IPS DF 4.7 (cell line): ENCODE measurements around the gene MYO7A.

ENCODE experiments used
- DNase-seq: peaks from one replicate; pipeline ENCODE4 v3.0.0-alpha.2; 2013; ENCODE audit warnings: low spot score; ENCODE audit errors: extremely low read depth

The MYO7A gene

DNA sequence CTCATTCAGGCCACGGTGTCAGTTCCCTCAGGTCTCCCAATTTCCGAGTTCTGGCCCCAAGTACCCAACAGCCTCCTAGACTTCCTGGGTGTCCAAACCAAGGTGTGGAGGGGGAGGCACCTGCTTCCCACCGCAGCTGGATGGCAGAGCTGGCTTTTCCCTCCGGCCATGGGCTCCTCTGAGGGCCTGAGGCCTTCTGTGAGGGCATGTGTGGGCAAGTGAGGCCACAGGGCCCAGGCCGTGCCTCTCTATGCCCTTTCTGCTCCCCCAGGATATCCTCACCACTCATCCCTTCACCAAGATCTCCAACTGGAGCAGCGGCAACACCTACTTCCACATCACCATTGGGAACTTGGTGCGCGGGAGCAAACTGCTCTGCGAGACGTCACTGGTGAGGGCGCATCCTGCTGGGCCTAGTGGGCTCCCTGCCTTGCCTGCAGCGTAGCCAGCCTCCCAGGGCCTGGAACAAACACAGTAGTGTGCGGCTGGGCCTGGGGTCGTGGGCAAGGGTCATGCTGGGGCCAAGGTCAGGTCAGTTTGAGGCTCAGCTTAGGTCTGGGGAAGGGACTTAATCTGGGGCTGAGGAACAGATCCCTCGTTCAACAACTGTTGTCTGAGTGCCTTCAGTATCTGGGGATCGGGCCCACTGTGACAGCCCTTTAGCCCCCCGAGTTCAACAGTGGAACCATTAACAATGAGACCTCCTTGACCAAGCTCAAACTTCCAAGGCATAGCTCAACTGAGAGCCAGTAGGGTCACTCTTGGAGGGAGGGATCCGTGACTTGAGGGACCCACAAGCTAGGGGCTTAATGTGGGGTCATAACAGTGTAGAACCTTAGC lies 85.8 kb downstream of the MYO7A start:
- DNase-seq = no peak

DNA sequence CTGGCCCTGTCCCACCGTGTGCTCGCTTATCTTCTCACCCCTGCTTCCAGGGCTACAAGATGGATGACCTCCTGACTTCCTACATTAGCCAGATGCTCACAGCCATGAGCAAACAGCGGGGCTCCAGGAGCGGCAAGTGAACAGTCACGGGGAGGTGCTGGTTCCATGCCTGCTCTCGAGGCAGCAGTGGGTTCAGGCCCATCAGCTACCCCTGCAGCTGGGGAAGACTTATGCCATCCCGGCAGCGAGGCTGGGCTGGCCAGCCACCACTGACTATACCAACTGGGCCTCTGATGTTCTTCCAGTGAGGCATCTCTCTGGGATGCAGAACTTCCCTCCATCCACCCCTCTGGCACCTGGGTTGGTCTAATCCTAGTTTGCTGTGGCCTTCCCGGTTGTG lies 86.5 kb downstream of the MYO7A start:
- no peak for DNase-seq

DNA sequence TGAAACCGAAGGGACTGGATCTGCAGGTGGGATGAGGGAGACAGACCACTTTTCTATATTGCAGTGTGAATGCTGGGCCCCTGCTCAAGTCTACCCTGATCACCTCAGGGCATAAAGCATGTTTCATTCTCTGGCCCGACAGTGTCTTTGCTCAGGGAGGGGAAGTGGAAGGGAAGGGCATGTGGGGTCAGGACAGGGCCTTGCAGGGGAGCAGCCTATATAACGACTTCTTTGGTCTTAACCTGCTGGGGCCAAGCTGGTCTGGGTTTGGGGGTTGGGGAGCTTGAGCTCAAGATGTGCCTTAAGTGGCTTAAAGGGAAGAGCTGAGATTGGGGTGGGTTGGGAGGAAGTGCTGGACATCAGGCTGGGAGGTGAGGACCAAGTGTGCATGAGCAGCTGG lies 87.1 kb downstream of the MYO7A start:
- DNase-seq = no peak

DNA sequence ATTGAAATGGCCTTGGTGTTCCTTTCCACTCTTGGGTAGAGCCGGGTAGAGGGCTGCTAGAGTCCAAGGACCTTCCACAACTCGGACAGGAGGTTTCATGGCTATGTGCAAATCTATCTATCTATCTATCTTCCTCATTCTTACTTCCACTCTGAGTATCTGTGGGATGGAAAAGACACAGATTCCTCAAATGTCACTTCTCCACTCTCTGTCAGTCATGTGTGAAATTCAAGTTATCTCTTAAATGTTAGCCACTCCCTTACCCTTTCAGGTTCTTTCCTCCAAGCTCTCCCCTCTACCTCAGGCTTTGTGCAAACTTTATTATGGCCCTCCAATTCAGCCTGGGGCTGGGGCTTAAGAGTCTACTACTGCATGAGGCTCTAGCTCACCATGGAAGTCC lies 89.1 kb downstream of the MYO7A start:
- no peak for DNase-seq

DNA sequence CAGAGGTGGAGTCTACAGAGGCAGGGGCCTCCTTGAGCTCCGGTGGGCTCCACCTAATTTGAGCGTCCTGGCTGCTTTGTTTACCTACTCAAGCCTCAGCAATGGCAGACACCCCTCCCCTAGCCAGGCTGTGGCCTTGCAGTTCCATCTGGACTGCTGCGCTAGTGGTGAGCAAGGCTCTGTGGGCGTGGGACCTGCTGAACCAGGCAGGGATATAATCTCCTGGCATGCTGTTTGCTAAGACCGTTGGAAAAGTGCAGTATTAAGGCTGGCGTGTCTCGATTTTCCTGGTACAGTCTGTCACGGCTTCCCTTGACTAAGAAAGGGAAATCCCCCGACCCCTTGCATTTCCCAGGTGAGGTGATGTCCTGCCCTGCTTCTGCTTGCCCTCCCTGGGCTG lies 95.8 kb downstream of the MYO7A start:
- no peak for DNase-seq

DNA sequence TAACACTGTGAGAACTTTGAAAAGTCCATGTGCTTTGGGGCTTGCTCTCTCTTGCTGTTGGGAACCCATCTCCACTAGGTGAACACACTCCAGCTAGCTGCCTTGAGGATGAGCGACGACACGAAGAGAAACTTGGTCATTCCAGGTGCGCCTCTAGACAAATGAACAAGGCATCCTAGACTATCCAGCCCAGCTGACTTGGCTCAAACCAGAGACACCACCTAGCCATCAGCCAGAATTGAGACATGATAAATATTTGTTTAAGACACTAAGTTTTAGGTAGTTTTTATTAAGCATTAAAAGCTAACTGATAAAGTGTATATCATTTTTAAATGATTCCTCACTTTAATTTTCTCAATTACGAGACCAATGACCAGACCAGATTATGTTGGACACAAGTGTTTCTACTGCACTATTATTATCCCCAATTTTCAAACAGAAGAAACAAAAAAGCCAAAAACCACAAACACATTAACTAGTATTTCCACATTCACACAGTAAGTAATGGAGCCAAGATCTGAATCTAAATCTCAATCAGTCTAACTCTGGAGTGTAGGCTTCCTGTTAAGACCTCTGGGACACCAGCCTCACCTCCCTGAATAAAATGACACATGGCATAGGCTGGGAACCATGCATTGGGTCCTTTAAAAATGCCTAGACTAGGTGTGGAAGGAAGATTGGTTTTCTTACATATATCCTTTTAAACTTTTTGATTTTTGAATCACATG lies 103.0 kb downstream of the MYO7A start:
- DNase-seq = no peak

DNA sequence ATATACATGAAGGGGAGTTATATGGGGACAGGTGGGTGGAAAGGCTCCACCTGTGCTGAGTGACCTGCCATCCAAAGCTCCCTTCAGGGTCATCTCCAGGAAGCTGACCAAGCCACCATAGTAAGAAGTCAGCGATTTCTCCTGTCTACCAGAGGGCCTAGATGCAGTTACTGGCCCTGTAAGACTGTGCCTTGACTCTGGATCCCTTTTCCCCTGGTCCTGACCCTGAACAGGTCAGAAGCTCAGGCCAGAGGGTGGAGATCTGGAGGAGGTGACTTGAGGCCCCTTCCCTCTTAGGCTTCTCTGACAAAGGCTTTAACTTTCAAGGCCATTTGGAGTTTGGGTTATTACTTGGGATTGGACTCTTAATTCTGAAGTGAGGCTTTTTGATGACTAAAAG lies 103.8 kb downstream of the MYO7A start:
- no peak for DNase-seq

DNA sequence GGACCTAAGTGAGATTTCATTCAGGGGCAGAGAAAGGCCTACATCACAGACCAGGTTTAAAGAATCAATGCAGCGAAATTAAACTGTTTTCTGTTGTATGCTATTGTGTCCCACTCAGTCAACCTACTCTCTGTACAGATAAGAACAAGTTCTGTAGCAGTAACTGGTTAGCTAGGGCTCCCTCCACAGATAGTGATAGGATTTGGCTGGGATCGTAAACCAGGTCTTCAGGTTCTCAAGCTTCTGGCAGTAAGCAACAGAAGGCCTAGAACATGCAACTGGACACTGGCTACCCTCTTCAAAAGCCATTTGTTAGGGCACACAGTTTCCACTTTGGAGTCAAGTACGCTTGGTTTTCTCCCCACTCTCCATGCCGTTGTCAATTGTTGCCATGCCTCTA lies 104.2 kb downstream of the MYO7A start:
- no peak for DNase-seq

DNA sequence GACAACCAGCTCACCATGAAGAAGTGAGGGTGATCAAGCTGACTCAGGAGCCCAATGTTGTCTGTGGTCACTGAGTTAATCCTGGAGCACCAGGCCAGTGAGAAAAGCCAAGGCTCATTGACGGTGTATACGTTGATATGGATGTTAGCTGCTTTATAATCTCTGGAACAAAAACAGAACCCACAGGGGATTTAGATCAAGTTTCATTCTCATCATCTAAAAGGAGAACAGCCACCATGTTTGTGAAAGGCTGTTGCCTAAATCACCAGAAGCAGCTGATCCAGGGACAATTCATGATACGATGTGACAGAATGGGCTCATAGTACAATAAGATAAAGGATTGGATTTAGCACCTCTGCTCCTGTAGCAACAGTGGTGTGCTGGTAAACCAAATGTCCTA lies 105.0 kb downstream of the MYO7A start:
- no peak for DNase-seq

DNA sequence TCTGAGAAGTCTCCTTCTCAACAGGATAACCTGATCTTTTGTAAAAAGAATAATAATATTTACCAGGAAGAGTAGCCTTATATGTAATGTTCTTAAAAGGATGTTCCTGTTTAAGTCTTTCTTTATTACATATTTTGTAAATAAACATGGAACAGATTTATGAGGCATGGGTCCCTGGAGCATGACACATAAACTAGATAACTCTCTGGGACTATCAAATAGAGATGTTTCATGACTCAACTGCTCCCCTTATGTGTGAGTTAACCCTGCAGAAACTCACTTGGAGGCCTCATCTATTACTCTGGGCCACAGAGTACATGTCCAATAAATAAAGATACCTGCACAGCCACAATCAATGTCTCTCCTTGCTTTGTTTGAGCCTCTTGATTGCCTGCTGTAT lies 108.9 kb downstream of the MYO7A start:
- no peak for DNase-seq

DNA sequence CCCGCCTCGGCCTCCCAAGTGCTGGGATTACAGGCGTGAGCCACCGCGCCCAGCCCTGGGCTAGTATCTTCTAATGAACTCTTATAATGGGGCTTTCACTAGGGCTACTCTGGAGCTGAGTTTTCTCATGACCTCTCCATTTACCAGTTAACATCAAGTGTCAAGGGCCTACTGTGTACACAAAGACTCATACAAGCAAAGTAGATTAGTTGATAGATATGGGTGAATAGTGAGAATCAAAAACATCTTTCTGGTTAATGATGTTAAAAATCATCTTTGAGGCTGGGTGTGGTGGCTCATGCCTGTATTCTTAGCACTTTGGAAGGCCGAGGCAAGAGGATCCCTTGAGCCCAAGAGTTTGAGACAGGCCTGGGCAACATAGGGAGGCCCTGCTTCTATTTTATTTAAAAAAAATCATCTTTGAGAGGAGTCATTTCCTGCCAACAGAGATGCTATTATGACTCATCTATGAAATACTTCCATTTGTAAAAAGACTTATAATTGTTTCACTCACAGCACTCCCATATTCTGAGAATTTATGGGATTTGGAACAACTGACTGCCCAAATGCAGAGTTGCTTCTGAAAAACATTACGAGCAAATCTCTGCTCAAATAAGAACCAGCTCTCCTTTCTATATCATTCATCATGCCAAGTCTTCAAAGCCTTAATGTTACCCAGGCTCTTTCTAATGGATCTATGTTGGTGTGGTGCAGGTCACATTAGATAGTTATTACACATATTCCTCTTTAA lies 116.4 kb downstream of the MYO7A start:
- no peak for DNase-seq

DNA sequence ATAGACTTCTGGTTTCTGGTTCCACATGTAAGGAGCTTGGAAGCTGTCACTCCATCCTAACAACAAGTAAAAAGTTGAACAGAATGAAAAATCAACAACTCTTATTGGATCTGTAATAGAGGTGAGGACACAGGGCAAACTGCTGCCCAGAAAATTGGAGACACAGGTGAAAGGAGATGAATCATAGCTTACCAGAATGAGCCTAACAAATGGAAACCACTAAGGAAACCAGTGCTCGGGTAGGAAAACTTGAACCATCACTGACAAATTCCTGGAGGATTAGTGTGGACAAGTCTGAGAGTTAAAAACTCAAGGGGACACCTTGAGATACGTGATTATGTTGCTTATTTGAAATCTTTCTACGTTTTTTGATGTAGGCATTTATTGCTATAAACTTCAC lies 121.4 kb downstream of the MYO7A start:
- no peak for DNase-seq

DNA sequence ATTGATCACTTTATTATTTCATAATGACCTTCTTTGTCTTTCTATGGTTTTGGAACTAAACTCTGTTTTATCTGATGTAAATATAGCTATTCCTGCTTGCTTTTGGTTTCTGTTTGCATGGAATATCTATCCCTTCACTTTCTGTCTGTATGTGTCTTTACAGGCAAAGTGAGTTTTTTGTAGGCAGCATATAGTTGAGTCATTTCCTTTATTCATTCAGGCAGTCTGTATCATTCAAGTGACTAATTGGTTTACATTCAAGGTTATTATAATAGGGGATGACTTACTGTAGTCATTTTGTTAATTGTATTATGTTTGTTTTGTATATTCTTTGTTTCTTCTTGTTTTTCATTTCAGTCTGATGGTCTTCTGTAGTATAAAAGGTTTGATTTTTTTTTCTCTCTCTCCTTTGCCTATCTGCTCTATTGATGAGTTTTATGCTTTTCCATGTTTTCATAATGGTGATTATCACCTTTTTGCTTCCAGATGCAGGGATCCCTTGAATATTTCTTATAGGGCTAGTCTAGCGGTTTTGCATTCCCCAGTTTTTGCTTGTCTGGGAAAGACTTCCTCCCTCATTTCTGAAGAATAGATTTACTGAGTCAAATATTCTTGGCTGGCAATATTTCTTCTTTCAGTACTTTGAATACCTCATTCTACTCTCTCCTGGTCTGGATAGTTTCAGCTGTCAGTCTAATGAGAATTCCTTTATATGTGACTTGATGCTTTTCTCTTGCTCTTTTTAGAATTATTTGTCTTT lies 123.0 kb downstream of the MYO7A start:
- DNase-seq = no peak

DNA sequence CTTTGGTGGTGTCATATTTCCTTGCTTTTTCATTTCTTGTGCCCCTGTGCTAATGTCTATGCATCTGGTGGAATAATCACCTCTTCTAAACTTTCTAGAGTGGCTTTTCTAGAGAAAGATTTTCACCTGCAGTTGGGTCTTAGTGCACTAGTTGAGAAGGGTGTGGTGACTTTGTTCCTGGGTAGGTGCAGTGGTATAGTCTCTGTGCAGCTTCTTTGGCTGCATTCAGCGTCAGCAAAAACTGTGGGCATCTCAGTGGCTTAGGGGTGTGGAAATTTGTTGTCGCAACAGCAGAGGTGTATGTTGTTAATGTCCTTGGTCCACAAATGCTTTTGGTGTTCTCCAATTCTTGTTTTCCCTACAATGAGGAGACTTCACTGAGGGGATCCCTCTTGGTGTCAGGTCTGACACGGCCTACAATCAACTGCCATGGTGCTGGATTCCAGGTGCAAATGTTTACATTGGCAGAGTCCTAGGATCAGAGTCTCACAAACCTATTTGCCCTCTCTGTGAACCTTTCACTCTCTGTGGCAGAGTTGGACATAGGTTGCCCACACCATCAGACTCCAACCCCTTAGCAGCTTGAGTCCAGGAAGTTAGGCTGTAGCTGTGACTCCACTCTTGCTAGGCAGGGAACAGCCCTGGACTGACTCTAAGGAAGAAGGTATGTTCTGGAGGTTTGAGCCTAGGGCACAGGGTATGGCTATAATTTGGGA lies 124.7 kb downstream of the MYO7A start:
- no peak for DNase-seq

DNA sequence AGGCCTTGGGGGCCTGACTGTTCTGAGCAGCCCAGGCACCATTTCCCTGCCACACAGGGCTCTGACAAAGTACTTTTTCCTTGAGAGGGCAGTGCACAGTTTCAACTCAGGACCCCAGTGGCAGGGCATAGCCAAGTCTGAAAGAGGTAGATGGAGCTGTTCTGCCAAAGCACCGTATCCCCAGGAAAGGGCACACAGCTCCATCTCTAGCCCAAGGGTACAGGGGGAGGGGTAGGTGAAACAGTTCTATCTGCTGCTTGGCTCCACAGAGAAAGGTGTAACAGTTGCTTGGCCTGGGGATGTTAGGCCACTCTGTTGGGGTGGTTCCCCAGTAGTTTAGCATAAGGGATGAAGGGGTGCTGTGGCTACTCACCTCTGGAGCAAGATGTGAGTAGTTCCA lies 125.6 kb downstream of the MYO7A start:
- no peak for DNase-seq

DNA sequence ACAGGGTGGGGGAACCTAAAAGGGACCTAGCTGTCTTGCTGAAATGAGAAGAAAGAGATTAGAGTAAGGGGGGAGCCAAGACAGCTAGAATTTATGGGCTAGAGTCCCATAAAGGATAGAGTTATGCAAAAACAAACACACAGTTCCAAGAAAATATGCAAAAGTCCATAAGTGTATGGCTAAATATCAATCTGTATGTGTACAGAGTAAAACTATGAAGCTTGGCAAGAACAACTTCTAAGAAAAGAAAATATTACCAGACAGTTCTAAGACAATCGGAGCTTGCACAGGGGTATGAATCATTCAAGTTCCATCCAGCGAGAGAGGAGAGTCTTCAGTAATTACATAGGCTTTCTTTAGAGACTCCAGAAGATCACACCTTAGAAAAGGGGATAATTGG lies 131.6 kb downstream of the MYO7A start:
- no peak for DNase-seq

DNA sequence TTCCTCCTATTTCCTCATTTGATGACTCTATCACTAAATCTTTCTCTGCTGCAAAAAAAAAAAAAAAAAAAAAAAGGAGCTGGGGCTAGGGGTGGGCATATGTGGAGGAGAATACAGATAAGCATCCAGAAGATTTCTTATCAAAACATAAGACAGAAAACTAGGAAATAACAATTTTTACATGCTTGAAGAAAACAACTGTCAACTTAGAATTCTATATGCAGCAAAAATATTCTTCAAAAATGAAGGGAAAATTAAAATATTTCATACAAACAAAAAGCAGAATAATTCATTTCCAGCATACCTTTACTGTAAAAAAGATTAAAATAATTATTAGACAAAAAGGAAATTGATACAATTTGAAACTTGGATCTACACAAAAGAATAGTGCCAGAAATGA lies 134.8 kb downstream of the MYO7A start:
- DNase-seq = no peak
